Progenitor cell of endocrine pancreas (in vitro differentiated cells): Measurements from ENCODE around the gene C1orf53. TPM values are rescaled to one million over a fixed set of nuclear protein-coding genes. Genes with fewer than 3 reads are reported as not detected.

Experiments used
- DNase-seq: peaks from one replicate; pipeline ENCODE4 v3.0.0; 2021; ENCODE audit warnings: low spot score; ENCODE audit not compliant: unreplicated experiment
- H3K27ac Mint-ChIP-seq: 2 replicates; pipeline ENCODE4 v1.8.0; 2021; ENCODE audit warnings: mild to moderate bottlenecking, moderate library complexity, mixed read lengths
- H3K27me3 Mint-ChIP-seq: 2 replicates; pipeline ENCODE4 v1.8.0; 2021; ENCODE audit warnings: mixed read lengths
- H3K36me3 Mint-ChIP-seq: 2 replicates; pipeline ENCODE4 v1.8.0; 2022; ENCODE audit warnings: mixed read lengths; ENCODE audit not compliant: insufficient read depth
- H3K4me1 Mint-ChIP-seq: 2 replicates; pipeline ENCODE4 v1.8.0; 2021; ENCODE audit warnings: low read depth, mixed read lengths
- H3K4me3 Mint-ChIP-seq: 2 replicates; pipeline ENCODE4 v1.8.0; 2021; ENCODE audit warnings: low read depth, mild to moderate bottlenecking, moderate library complexity, mixed read lengths
- H3K9me3 Mint-ChIP-seq: 2 replicates; pipeline ENCODE4 v1.8.0; 2021; ENCODE audit warnings: low read depth, mixed read lengths
- total RNA-seq: library from RNA; stranded (reverse); gene quantifications from 2 replicates; pipeline ENCODE4 v1.2.1, GENCODE V29; 2021
- TF ChIP-seq, protein P1 (sequence below): fragments of 200-600 bp; sonication (generic); IDR thresholded peaks from one replicate; pipeline ENCODE4 v1.5.0; 2021; ENCODE audit warnings: antibody characterized with exemption, mild to moderate bottlenecking; ENCODE audit not compliant: unreplicated experiment

C1orf53 gene
- total RNA-seq, 1 donor from 2014 or later = 4.0 TPM

DNA sequence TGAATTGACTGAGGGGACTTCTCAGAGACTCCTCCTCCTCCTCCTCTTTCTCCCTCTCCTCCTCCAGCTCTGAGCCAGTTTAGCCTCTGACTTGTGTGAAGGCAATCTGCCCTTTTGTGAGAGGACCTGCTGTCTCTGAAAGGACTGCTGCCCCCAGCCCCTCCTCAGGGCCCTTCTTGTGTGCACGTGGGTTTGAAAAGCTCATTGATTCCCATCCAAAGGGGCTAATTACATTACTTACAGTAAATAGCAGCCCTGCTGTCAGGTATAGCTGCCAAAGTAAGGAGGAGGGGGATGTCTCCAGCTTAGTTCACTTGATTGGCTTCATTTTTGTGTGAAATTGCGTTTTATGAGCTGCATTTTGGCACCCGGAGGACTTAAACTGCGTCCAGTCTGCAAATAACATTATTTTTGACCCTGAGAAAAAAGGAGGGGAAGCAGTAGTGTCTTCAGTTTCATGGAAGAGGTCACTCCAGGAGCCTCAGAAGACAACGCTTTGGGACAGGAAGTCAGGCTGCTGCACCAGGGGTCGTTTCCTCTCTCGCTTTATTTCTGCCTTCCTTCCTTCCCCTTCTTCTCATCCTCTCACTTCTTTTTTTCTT lies 12.9 kb downstream of the C1orf53 start:
- Mint-ChIP-seq H3K27me3 (peaks cover 98% of the 10 kb centered on the region), H3K36me3 (no peaks in the 10 kb centered on the region), H3K4me1 (peaks cover 33% of the 10 kb centered on the region), H3K9me3 (no peaks in the 10 kb centered on the region), H3K4me3 (no peak overlapping the region), H3K27ac (no peak overlapping the region)
- TF ChIP-seq, protein P1, sequence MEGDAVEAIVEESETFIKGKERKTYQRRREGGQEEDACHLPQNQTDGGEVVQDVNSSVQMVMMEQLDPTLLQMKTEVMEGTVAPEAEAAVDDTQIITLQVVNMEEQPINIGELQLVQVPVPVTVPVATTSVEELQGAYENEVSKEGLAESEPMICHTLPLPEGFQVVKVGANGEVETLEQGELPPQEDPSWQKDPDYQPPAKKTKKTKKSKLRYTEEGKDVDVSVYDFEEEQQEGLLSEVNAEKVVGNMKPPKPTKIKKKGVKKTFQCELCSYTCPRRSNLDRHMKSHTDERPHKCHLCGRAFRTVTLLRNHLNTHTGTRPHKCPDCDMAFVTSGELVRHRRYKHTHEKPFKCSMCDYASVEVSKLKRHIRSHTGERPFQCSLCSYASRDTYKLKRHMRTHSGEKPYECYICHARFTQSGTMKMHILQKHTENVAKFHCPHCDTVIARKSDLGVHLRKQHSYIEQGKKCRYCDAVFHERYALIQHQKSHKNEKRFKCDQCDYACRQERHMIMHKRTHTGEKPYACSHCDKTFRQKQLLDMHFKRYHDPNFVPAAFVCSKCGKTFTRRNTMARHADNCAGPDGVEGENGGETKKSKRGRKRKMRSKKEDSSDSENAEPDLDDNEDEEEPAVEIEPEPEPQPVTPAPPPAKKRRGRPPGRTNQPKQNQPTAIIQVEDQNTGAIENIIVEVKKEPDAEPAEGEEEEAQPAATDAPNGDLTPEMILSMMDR = no peak
- no peak for DNase-seq

DNA sequence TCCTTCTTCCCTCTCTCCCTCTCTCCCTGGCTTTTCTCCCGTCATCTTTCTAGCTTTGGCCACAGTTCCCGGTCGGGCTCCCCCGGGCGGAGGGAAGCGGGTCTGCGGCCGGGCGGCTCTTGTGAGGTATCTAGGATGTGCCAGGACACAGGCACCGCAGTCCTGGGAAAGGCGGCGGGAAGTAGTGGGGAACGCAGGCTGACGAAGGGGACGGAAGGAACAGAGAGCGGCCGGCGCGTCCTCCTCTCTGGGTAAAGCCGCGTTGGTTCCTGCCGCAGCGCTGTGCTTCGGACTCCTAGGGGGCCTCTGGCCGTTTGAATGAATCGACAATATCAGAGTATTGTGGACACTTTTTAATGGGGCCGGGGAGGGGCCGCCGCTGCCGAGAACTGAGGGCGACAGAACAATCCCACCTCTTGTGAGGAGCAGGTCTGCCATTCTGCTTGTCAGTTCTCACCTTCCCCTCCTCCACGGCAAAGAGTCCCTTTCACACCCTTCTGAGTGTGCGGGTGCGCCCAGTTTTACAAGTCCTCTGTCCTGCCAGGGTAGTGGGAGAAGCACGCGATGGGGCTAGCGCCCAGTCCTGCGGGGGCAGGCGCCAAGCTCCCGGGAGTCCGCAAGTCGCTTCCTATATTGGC lies 13.6 kb downstream of the C1orf53 start:
- Mint-ChIP-seq H3K27ac (no peak overlapping the region), H3K27me3 (peaks cover 99% of the 10 kb centered on the region), H3K4me1 (peaks cover 32% of the 10 kb centered on the region), H3K4me3 (peak overlapping the region; percentile 41), H3K9me3 (no peaks in the 10 kb centered on the region), H3K36me3 (no peaks in the 10 kb centered on the region)
- TF ChIP-seq, protein P1 = peak; percentile 70
- peak; percentile 55 for DNase-seq

DNA sequence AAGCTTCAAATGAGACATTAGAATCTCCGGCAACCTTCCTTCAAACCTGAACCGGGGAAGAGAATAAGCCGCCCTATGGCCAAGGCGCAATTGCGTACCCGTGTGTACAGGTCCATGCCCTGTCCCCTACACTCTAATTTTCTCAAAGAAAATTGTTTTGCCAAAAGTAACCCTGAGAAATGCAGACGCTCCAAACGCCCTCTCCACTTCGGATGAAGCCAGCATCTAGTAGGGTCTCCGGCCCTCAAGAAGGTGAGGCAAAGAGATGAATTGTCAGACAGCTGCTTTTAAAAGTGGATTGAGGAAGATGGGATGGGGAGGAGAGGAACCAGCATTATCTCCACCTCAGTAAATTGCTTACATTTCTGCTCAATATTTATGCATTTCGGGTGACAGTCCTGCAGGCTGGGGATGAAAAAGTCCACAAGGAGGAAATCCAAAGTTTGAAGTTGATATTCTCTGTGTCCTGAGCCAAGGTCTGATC lies 14.1 kb downstream of the C1orf53 start:
- peaks cover 99% of the 10 kb centered on the region for H3K27me3 Mint-ChIP-seq
- H3K27ac Mint-ChIP-seq = peak overlapping the region; percentile 83
- H3K36me3 Mint-ChIP-seq = no peaks in the 10 kb centered on the region
- H3K4me1 Mint-ChIP-seq = peaks cover 35% of the 10 kb centered on the region
- H3K9me3 Mint-ChIP-seq = no peaks in the 10 kb centered on the region
- TF ChIP-seq, protein P1 = no peak
- no peak overlapping the region for H3K4me3 Mint-ChIP-seq
- no peak for DNase-seq

DNA sequence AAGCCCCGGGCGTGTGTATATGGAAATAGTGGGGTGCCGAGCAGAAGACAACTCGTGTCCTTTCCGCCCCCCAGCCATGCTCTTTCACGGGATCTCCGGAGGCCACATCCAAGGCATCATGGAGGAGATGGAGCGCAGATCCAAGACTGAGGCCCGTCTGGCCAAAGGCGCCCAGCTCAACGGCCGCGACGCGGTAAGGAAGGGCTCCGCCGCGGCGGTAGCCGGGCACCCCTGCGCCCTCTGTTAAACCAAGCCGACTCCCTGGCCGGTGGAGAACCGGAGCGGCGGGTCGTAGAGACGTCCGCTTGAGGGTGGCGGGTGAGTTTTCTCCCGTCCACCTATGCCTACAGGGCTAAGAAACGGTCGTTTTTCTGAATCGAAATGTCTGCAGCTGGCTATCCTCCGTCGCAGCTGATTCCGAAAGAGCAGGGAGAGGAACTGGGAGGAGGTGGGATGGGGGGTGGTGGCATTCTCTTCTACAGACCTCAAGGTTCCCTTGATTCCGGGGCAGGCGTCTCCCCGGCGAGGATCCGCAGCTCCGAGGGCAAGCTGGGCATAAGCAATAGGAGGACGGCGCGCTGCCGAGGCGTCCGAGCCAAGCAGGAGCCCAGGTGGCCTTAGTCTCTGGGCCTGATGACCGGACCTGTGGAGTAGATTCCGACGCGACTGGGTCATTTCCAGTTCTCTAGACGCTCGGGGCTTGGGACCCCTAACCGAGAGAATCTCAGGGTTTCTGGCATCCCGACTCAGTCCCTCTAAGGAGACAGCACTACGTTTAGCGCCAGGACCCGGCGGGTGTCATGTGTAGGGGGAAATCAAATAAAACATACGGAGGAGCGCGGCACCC lies 15.6 kb downstream of the C1orf53 start:
- Mint-ChIP-seq H3K4me3 (peak overlapping the region; percentile 49), H3K4me1 (peaks cover 27% of the 10 kb centered on the region), H3K9me3 (no peaks in the 10 kb centered on the region), H3K27me3 (peaks cover 100% of the 10 kb centered on the region), H3K27ac (peak overlapping the region; percentile 71), H3K36me3 (no peaks in the 10 kb centered on the region)
- TF ChIP-seq, protein P1 = no peak
- DNase-seq = no peak

DNA sequence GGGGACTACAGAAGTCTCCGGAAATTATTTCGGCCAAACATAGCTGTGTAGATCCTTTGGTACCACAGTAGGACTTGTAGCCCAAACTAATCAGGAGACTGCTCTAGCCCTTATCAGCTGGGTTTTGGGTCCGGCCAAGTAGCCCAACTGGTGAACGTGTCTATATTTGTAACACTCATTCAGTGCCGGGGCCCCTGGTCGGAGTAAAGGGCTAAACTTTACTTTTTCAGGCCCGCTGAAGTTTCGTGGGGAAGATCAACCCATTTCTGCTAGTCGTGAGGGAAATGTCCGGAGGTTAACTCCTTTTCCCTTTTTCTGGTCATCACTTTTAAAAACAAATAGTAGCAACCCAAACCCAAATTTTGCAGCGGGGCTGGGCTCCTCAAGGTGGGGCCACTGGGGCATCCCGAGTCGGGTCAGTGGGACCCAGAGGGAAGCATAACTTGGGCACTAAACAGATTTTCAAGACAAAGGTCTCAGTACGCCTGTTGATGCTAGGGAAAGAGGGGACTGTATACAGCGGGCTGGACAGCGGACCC lies 16.4 kb downstream of the C1orf53 start:
- TF ChIP-seq, protein P1 = no peak
- Mint-ChIP-seq H3K36me3 (no peaks in the 10 kb centered on the region), H3K4me3 (no peak overlapping the region), H3K27ac (no peak overlapping the region), H3K4me1 (peaks cover 27% of the 10 kb centered on the region), H3K9me3 (no peaks in the 10 kb centered on the region), H3K27me3 (peaks cover 97% of the 10 kb centered on the region)
- DNase-seq = no peak
